ENCODE data around the gene OR52E8.

The OR52E8 gene

DNA sequence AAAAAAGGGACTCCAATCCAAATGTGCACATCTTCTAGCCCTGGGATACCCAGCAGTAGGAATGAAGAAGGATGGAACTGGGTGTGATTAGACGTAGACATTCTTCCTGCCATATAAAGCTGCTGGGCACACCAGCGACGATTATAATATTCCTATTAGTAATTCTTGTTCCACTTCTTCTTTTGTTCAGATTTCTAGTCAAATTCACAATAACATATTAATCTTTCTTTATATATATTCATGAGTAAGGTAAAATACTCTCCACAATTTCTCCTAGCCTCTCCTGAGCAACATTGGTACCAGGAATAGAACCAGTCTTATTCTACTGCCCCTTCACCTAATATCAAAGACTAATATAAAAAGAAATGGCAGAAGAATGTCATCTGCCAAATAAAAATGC is at the start of gene OR52E8:
TSS of gene OR52E8 (minus strand) at position 101 of the 400 bp plus-strand sequence. CDS start at position 101, 0 bp downstream.
- no peak for DNase-seq

- DNase-seq = no peak
Observed at GRCh38 chr11:5899534-5899933, 42.0 kb upstream of the OR52E8 start.

DNA sequence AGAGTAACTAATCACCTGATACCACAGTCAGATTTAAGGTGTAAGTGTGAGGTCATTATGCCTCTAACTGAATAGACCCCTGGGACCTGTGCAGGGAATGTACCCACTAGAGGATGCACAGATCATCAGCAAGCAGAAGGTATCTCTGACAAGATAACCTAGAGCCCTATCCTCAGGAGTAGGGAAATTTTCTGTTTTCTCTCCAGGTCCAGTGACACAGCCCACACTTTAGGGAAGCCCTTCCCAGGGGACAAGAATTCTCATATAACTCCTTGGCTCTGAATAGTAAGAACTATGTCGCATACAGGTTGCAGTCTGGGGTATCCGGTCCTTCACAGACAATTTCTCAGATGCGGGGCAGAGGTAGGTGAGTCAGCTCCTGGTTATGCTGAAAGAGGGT is 35.4 kb upstream of the OR52E8 start, which contains the start of gene OR52E5:
TSS of gene OR52E5 (plus strand) at position 301 of the 400 bp plus-strand sequence. CDS start 7,569 bp downstream, outside the sequence.
- no peak for DNase-seq

GRCh38 chr11:5891216-5891800 is 33.8 kb upstream of the OR52E8 start:
- no peak for DNase-seq

- no peak for DNase-seq
Observed at GRCh38 chr11:5887661-5888060, 30.2 kb upstream of the OR52E8 start.

DNA sequence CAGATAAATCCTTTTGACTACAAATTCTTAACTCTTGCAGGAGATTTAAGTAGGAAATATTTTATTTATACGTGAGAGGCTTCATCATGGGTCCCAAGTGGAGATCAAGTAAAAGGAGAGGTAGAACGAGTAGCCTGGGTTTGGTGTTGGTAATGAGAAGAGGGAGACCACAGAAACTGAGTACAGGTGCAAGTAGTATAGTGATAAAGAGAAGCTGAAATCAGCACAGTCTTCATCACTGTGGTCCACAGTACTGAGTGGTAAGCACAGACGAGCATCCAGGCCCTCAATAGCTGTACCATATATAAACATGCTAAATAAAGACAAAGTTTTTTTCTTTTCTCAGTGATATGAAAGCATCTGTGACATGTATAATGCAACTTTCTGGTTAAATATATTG is 29.7 kb upstream of the OR52E8 start:
- DNase-seq = no peak

DNA sequence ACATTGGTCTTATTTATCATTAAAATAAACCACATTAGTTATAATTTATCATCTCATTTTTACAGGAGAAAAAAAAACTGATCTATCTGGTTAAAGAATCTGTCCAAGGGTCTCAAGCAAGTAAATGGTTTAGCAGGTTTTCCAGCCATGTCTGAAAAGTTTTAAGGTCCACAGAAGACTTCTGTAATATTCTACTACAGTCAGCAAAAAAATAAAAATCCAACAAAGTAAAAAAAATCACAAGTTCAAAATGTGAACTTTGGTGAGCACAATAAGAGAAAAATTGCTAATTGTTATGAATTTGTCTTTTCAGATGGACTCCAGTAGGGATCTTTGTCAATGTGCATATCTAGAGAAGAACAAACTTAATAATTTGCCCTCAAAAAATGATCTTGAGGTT is 24.3 kb upstream of the OR52E8 start:
- no peak for DNase-seq

- no peak for DNase-seq
Observed at GRCh38 chr11:5880329-5880728, 22.8 kb upstream of the OR52E8 start, which contains the start of gene OR52E4. OR52E4 (plus strand) TSS chr11:5880629; CDS start chr11:5884293, 3,664 bp downstream.

GRCh38 chr11:5878564-5878963 is 21.1 kb upstream of the OR52E8 start:
- no peak for DNase-seq

GRCh38 chr11:5865826-5866225 is 8.3 kb upstream of the OR52E8 start:
- DNase-seq = no peak

- no peak for DNase-seq
Observed at GRCh38 chr11:5851002-5851401, 6.5 kb downstream of the OR52E8 start.

DNA sequence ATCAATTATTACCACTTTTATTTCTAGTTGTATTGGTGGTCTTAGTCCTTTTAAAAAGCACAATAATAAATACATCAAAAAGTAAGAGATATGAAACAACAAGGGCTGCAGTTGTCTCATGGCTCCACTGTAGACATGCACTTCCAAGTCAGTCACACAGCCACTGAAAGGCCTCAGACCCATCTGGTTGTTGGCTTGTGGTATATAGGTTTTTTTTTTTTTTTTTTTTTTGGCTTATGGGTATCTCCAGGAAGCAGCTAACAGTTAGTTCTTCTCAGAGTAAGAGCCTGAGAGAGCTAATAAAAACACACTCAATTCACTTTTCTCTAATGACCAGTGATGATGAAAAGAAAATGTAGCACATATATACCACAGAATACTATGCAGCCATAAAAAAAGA is 9.8 kb downstream of the OR52E8 start:
- DNase-seq = no peak

DNA sequence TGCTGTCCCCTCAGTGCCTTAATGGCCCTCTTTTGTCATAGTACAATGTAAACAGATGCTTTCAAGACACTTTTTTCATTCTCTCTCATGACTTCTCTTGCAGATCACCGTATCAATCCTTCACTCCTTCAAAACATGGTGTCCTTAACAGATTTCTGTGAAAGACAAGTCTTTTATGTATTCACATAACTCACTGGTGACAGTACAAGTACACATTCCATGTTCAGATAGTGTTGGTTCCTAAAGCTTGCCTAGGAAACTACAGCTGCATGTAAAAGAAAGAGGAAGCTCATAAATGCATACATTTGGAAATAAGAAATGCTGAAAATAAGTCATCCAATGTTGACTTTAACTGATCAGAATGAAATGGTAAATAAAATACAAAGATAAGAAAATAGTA is 10.8 kb downstream of the OR52E8 start:
- DNase-seq = no peak

GRCh38 chr11:5841797-5842196 is 15.7 kb downstream of the OR52E8 start, which contains the start of gene OR52E6:
OR52E6 (minus strand) TSS chr11:5841897; CDS start chr11:5841897, 0 bp downstream.
- no peak for DNase-seq

- DNase-seq = no peak
Observed at GRCh38 chr11:5837695-5838094, 19.8 kb downstream of the OR52E8 start.

GRCh38 chr11:5833446-5833845 is 24.0 kb downstream of the OR52E8 start:
- DNase-seq = no peak

DNA sequence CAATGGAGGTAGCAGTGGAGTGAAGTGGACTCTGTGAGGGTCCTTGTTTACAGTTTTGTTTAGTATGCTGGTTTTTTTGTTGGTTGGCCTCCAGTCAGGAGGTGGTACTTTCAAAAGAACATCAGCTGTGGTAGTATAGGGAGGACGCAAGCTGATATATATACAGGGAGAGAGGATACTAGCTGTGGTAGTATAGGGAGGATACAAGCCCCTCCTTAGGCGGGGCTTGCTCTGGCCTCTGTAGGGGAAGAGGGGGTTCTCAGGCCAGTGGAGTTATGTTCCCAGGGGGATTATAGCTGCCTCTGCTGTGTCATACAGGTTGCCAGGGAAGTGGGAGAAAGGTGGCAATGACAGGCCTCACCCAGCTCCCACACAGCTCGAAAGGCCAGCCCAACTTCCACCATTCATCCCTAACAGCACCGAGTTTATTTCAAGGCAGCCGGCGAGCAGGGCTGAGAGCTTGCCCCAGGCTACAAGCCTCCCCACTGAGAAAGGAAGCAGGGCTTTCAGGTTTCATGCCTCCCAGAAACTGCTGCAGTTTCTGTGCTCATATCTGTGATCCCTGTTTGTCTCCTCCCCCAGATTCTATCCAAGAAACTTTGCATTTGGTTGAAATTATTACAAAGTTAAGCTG is 26.2 kb downstream of the OR52E8 start:
- no peak for DNase-seq

- no peak for DNase-seq
Observed at GRCh38 chr11:5818245-5818886, 39.1 kb downstream of the OR52E8 start.

GRCh38 chr11:5815534-5815933 is 42.0 kb downstream of the OR52E8 start:
- no peak for DNase-seq

DNA sequence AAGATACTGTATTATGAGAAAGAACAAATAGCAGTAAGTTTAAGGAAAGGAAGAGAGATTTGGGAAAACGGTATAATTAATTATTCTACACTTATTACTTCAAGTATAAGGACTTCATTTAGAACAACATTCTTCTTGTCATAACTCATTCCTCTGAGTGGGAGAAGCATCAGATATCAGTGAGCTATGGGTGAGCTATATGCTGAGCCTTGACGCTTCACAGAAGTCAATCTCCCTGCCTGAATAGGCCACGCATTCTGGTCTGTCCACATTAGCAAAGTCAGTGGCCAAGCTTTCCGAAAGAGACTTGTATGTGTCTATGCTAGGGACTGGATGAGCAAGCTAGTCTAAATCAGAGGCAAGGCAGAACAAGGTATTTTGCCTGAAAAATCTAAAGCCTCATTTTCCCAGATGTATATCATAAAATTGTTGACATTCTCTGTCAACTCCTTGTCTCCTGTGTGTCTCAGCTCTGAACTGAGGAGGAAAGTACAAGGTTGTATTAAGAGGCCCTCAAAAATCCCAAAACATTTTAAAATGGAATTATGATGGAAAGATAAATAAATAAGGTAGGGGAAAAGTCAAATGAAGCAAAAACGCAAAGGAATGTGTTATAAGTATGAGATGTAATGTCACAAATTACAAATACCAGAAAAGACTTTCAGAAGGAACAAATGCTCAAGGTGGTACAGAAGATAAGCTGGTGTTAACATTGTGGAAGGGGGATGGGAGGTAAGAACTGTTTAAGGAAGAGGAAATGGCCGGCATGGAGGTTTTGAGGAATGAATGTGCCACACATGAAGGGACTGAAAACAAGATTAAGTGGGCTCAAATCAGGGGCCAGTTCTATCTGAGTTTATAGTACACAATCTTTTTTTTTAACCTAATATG is 47.3 kb downstream of the OR52E8 start:
- no peak for DNase-seq

- DNase-seq = no peak
Observed at GRCh38 chr11:5809122-5809519, 48.4 kb downstream of the OR52E8 start.

GRCh38 chr11:5808500-5809121 is 48.9 kb downstream of the OR52E8 start, which contains the start of gene OR52N2:
OR52N2 (plus strand) TSS chr11:5808924; CDS start chr11:5820336, 11,412 bp downstream.
- DNase-seq = peak; percentile 64

Measured in RPMI8226 (cell line).